ENCODE measurements around the gene PWWP2B.
A peak's percentile ranks its signal among the peaks of the same experiment; 100 is the strongest.

Gene PWWP2B

DNA sequence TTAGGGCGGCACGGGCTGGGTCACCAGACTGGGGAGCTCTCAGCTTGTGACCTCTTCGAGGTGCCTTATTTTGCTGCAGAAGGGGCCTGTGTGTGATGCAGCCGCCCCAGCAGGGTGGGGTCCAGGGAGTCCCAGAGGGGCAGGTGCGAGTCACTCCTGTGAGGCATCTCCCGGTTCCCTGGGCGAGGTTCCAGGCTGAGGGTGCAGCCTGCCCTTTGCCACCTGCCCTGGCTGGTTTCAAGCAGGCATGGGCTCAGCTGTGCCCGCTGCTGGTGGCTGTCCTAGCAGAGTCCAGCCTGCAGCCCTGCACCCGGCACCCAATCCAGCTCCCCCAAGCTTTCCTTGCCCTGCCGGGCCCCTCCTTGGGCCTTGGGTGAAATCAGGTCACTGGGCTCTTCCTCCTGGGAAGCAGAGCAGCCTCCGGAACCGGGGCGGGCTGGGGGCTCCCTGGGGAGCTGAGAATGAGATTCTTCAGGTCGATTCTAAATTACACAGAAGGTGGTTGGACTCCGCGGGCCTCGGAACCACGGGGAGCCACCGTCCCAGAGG, 64.8 kb downstream of the PWWP2B start:
- no peak for DNase-seq

DNA sequence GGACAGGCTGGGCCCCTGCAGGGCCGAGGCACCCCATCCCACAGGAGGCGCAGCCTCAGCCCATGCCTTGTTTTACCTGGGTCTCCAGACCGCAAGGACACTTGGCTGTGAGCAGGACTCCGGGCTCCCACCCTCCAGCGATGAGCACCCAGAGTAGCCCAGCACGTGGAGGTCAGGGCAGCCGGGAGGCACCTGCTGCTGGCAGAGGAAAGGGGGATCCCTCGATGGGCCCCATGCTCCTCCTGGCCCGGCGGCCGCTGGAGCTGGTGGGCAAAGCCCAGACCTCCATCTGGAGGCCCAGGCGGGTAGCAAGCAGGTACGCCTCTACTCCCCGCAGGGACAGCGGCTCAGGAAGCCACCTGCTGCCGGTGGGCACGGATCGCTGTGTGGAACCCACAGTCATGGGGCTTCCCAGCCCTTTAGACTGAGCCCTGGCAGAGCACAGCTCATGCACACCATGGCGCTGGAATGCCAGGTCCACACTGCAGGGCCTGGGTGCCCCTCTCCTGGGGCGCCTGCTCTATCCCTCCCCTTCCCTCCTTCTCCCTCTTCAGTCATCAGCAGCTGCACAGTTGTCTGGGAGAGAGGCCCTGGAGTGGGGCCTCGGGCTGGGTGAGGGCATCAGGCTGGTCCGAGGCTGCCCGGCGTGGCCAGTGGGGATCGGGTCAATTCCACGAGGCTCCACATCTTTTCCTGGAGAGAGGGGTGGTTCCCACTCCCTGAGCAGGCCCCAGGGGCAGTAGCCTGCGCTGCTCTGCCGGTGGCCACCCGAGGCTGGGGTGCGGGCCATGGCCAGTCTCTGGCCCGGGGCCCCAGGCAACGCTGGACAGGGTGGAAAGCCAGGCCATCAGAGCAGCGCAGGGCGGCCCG, 65.7 kb downstream of the PWWP2B start:
- no peak for DNase-seq

DNA sequence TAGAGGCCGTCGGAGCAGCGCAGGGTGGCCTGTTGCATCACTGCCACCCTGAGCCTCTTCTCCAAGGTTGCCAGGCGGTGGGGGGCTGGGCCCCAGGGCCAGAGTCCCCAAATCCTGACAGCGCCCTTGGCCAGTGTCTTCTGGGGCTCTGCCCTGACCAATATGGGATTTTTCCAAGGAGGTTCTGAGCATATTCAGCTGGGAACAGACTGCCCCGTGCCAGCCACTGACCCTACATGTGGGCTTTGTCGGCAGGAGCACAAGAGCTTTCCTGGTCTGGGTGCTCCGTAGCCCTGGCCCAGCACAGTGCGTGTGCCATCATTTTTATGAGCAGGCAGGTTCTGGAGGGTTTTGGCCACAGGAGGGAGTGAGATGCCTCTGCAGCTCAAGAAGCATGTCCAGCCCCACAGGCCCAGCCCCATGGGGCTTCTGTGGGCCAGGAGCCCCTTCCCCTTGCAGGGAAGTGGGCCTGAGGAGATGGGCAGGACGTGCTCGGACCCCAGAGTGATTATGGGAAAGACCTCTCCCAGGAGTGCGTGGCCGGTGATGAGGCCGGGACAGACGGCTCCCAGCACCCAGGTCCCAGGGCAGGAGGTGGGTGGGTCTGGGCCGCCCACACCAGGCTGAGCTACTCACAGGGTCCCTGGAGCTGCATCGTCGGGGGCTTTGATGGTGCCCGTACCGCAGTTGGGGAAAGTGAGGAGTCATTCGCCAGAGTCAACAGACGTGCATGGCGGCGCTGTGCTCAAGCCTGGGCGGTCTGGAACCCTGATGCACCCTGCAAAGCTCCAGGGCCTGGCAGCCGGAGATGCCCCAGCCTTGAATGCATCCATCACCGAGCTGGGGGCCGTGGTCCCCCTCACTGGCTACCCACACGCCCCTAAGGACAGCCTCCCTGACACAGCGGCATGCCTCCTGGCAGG, 66.6 kb downstream of the PWWP2B start:
- no peak for DNase-seq

DNA sequence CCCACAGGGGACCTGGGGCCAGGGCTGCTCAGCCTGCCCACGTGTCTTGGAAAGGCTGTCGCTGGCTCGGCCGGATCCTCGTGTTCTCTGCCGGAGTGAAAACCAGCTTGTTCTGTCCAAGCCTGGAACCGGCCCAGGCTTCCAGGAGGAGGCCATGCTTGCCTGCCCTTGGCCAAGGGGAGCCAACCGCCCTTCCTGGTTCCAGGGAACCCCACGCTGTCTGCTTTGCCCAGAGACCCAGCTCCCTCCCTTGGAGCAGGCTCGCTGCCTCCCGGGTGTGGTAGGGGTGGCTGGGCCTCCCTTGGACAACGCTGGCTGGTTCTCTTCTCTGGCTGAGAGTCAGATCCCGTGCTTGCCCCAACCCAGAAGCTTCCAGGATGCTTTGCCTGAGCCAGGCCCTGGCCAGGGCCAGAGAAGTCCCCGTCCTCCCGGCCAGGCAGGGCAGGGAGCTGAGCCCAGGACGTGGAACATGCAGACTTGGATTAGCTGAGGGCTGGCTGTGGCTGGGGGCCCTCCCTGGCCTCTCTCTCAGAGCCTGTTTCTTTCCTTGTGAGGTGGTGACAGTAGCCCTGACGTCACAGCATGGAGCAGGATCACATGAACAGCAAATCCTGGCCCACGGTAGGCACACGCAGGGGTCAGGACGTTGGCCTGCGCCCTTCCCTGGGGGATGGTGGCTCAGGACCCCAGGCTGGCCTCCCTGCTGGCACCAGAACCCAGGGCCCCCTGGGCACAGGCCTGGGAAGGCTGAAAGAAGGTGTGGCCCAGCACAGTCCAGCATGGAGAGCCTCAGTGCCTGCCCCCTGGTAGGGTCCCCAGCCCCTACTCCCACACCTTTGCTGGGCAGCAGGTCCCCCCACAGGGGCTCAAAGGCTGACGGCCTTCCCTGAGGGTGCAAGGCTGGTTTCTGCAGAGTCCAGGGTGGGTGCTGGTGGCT, 67.5 kb downstream of the PWWP2B start:
- DNase-seq, result peak; percentile 80 to 81

DNA sequence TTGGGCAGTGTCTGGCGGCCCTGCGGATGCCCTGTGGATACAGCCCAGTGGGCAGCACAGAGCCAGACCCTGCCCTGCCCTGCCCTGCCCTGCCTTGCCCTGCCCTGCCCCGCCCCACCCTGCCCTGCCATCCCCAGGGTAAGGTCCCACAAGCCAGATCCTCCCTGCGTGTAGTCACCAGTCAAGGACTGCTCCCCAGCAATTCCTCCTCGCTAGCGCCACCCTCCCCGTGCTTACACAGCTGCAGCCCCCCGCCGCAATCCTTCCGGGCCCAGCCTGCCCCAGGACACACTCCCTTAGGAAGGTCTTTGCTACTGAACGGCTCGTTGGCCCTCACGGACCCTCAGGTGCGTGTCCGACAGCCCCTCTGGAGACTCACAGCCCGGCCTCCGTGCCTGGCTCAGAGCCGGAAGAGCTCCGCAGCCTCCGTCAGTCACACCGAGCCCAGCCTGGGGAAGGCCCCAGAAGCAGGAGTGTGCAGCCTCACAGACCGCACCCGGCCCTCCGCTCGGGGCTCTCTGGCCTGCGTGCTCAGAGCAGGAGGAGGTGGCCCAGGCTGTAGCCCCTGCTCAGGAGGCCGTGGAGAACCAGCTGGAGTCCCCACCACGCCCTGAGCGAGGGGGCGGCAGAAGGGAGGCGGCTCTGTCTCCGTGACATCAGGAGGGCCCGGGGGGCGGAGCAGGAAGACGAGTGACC, 68.3 kb downstream of the PWWP2B start:
- DNase-seq, result no peak

DNA sequence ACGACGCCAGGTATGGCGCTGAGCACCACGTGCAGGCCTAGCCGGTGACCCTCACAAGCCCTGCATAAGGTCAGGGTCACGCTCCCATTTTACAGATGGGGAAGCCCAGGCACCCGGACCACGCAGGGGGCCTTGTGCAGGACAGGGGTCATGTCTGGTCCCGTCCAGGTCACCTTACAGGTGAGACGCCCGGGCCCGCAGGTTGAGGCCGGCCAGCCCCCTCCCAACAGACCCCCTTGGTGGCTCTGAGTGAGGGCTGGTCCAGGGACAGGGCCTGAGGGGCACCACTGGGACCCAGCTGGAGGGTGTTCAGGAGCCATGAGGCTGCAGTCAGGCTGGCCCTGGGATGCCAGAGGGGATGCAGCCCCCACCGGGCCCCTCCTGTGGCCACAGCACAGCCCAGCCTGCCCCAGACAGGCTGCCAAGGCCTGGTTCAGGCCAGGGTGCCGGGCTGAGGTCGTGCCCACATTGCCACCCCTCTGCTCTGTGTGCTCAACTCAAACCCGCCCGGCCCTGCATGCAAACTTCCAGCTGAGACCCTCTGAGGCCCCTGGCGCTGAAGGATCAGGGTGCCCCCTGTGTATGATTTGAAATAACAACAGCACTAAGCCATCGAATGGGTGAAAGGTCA, 69.0 kb downstream of the PWWP2B start:
- no peak for DNase-seq

DNA sequence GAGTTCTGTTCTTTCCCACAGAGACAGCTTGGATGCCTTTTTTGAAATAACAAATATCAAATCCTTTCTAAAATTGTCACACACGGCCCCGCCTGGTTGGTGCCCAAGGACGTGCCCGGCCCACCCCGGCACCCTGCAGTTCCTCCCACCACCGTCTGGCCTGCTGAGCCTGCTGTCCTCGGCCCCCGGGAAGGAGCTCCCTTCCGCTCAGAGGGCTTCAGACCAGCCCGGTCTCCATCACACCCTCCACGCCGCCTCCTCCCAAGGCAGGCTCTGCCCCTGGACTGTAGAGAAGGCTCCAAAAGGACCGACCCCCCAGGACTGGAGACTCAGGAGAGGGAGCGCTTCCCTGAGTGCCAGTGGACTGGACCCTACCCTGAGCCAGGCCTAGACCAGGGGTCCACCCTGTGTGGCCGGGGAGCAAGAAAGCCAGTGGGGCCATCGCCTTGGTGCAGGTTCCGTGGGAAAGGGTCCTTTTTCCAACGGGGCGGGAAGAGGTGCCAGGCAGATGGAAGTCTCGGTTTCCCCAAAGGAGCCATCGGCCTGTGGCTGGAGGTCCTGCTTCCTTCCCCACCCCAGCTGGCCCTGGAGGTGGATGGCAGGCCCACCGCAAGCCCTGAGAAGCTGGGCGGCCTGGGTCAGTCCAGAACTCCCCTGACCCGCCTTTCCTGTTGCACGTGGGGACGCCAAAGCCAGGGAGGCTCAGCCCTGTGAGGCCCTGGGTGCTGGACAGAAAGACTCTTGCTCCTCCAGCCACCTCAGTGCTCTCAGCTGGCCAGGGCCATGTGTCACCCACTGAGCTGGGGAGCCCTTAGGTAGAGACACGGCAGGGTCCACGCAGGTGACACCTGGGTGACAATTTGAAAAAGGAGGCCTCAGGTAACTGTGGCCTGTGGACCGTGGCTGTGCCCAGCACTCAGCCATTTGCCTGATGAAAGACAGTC, 69.8 kb downstream of the PWWP2B start:
- DNase-seq, result no peak

All from hippocampal formation (tissue), 2 donors.